H1 (cell line): ENCODE data around the gene ATP2B1. TPM values are rescaled to one million over a fixed set of nuclear protein-coding genes. Genes with fewer than 3 reads are reported as not detected.

Source experiments
- CTCF ChIA-PET: fragments of 300-600 bp; sonication (Branson Sonifier 250); formaldehyde crosslinking; loops from one replicate; lab custom pipeline; 2021; ENCODE audit not compliant: partially characterized antibody; lab: Charles Lee
- POLR2A ChIA-PET: fragments of 300-600 bp; sonication (Branson Sonifier 250); formaldehyde crosslinking; loops from one replicate; lab custom pipeline; 2021; ENCODE audit warnings: inconsistent platforms; ENCODE audit not compliant: partially characterized antibody; lab: Charles Lee
- DNase-seq, 2 experiments: peaks; one replicate each; pipeline versions ENCODE4 v3.0.0 to v3.0.0-alpha.2; 2010 to 2022; ENCODE audit warnings: low spot score in 2 of 2, low read depth in 1 of 2, mixed read lengths in 1 of 2
- FAIRE-seq: peaks from 2 replicates; lab custom pipeline; 2011; peaks lifted over from hg19 to GRCh38; lab: Jason Lieb, UNC
- H2AFZ ChIP-seq: 2 replicates; pipeline ENCODE4 v1.8.1; 2012; ENCODE audit warnings: low read length, inconsistent platforms
- H2AK5ac ChIP-seq: 2 replicates; pipeline ENCODE4 v1.6.1; 2013; ENCODE audit warnings: low read depth, low read length
- H2BK120ac ChIP-seq: replicated peaks from 2 replicates; pipeline ENCODE3; 2013; ENCODE audit warnings: low read depth, low read length, inconsistent platforms
- H2BK12ac ChIP-seq: 2 replicates; pipeline ENCODE4 v1.6.1; 2013; ENCODE audit warnings: low read depth, low read length
- H2BK15ac ChIP-seq: 2 replicates; pipeline ENCODE4 v1.6.1; 2013; ENCODE audit warnings: low read length
- H2BK20ac ChIP-seq: 2 replicates; pipeline ENCODE4 v1.6.1; 2013; ENCODE audit warnings: low read length
- H2BK5ac ChIP-seq: 2 replicates; pipeline ENCODE4 v1.6.1; 2013; ENCODE audit warnings: low read depth, low read length
- H3K14ac ChIP-seq: 2 replicates; pipeline ENCODE4 v1.6.1; 2013; ENCODE audit warnings: inconsistent platforms; ENCODE audit not compliant: insufficient read length
- H3K18ac ChIP-seq: 2 replicates; pipeline ENCODE4 v1.6.1; 2013; ENCODE audit warnings: low read length; ENCODE audit errors: extremely low read depth
- H3K23ac ChIP-seq: 2 replicates; pipeline ENCODE4 v1.6.1; 2013; ENCODE audit warnings: inconsistent platforms; ENCODE audit not compliant: insufficient read length
- H3K23me2 ChIP-seq: 2 replicates; pipeline ENCODE4 v1.6.1; 2013; ENCODE audit warnings: low read depth, low read length
- H3K27ac ChIP-seq: 2 replicates; pipeline ENCODE4 v1.6.1; 2011; ENCODE audit warnings: low read depth, low read length, inconsistent platforms
- H3K27me3 ChIP-seq, 4 experiments: replicated peaks in 1 of 4; 1 replicate in 1 of 4; 2 replicates in 3 of 4; pipeline versions ENCODE4 v1.6.1 to v1.8.1; 2011 to 2013; ENCODE audit warnings: low read length in 3 of 4, mild to moderate bottlenecking in 3 of 4, inconsistent platforms in 2 of 4, mixed read lengths in 2 of 4, moderate library complexity in 1 of 4; ENCODE audit not compliant: control insufficient read depth in 3 of 4, insufficient read depth in 3 of 4; ENCODE audit errors: extremely low read depth in 1 of 4
- H3K36me3 ChIP-seq, 4 experiments: 2 replicates each; pipeline versions ENCODE4 v1.6.1 to v1.8.1; 2011 to 2013; ENCODE audit warnings: mild to moderate bottlenecking in 4 of 4, low read length in 3 of 4, moderate library complexity in 2 of 4, control low read depth in 1 of 4, inconsistent platforms in 1 of 4; ENCODE audit not compliant: insufficient read depth in 4 of 4, control insufficient read depth in 2 of 4
- H3K4ac ChIP-seq: replicated peaks from 2 replicates; pipeline ENCODE3; 2013; ENCODE audit warnings: low read length, low read depth, mixed read lengths, inconsistent platforms; ENCODE audit not compliant: insufficient read length
- H3K4me1 ChIP-seq, 4 experiments: replicated peaks in 1 of 4; 1 replicate in 1 of 4; 2 replicates in 3 of 4; pipeline versions ENCODE4 v1.6.1 to v1.8.1; 2011 to 2013; ENCODE audit warnings: low read length in 3 of 4, inconsistent platforms in 2 of 4, mixed read lengths in 1 of 4; ENCODE audit not compliant: insufficient read depth in 4 of 4, control insufficient read depth in 3 of 4
- H3K4me2 ChIP-seq, 2 experiments: 2 replicates each; pipeline versions ENCODE4 v1.6.1 to v1.8.1; 2011 to 2013; ENCODE audit warnings: low read depth in 2 of 2, low read length in 2 of 2, control low read depth in 1 of 2, inconsistent platforms in 1 of 2, mild to moderate bottlenecking in 1 of 2; ENCODE audit not compliant: insufficient read depth in 1 of 2
- H3K4me3 ChIP-seq, 4 experiments: fragments of 200-600, 300-600 bp in 1 of 4; sonication (generic), shearing (Covaris generic), sonication (Bioruptor Twin) in 1 of 4; 2 replicates each; pipeline versions ENCODE4 v1.5.1 to v1.8.1; 2011 to 2016; ENCODE audit warnings: low read length in 4 of 4, low read depth in 3 of 4, control low read depth in 2 of 4, inconsistent platforms in 2 of 4, mild to moderate bottlenecking in 2 of 4, mixed read lengths in 1 of 4, moderate library complexity in 1 of 4; ENCODE audit not compliant: insufficient read depth in 2 of 4; ENCODE audit errors: extremely low read depth in 1 of 4
- H3K56ac ChIP-seq: replicated peaks from 2 replicates; pipeline ENCODE3; 2013; ENCODE audit warnings: low read depth, mild to moderate bottlenecking, mixed read lengths, low read length, inconsistent platforms; ENCODE audit not compliant: insufficient read length
- H3K79me1 ChIP-seq: 2 replicates; pipeline ENCODE4 v1.6.1; 2013; ENCODE audit warnings: low read depth, low read length, control low read depth
- H3K79me2 ChIP-seq, 2 experiments: 2 replicates each; pipeline versions ENCODE4 v1.6.1 to v1.8.1; 2012 to 2013; ENCODE audit warnings: low read length in 2 of 2, mild to moderate bottlenecking in 2 of 2, inconsistent platforms in 1 of 2; ENCODE audit not compliant: insufficient read depth in 2 of 2, control insufficient read depth in 1 of 2
- H3K9ac ChIP-seq, 4 experiments: replicated peaks in 1 of 4; 1 replicate in 1 of 4; 2 replicates in 3 of 4; pipeline versions ENCODE4 v1.6.1 to v1.8.1; 2011 to 2013; ENCODE audit warnings: low read depth in 3 of 4, low read length in 3 of 4, control low read depth in 2 of 4, mild to moderate bottlenecking in 2 of 4, moderate library complexity in 2 of 4, inconsistent platforms in 1 of 4; ENCODE audit errors: extremely low read depth in 1 of 4
- H3K9me3 ChIP-seq, 2 experiments: 2 replicates each; pipeline versions ENCODE4 v1.6.1 to v1.8.1; 2012 to 2013; ENCODE audit warnings: mild to moderate bottlenecking in 2 of 2, moderate library complexity in 2 of 2, control low read depth in 1 of 2, inconsistent platforms in 1 of 2, low read depth in 1 of 2, low read length in 1 of 2, mixed read lengths in 1 of 2; ENCODE audit not compliant: insufficient read depth in 2 of 2
- H4K20me1 ChIP-seq, 2 experiments: replicated peaks in 1 of 2; 2 replicates each; pipeline versions ENCODE3 to v1.8.1; 2011 to 2013; ENCODE audit warnings: inconsistent platforms in 2 of 2, low read length in 2 of 2, mild to moderate bottlenecking in 1 of 2; ENCODE audit not compliant: insufficient read depth in 2 of 2, control insufficient read depth in 1 of 2
- H4K5ac ChIP-seq: 2 replicates; pipeline ENCODE4 v1.6.1; 2013; ENCODE audit warnings: low read length, low read depth, mixed read lengths, inconsistent platforms; ENCODE audit not compliant: insufficient read length
- H4K8ac ChIP-seq: 2 replicates; pipeline ENCODE4 v1.8.0; 2013; ENCODE audit warnings: mild to moderate bottlenecking, moderate library complexity, low read length, inconsistent platforms; ENCODE audit not compliant: insufficient read depth; ENCODE audit errors: extremely low read depth
- H4K91ac ChIP-seq: replicated peaks from 2 replicates; pipeline ENCODE3; 2013; ENCODE audit warnings: low read length, mixed read lengths, inconsistent platforms; ENCODE audit not compliant: insufficient read length
- ATF3 ChIP-seq: IDR thresholded peaks from 2 replicates; pipeline ENCODE4 v1.6.1; 2011; ENCODE audit warnings: low read depth, mild to moderate bottlenecking, low read length; ENCODE audit not compliant: insufficient read depth
- CEBPB ChIP-seq: IDR thresholded peaks from 2 replicates; pipeline ENCODE4 v1.6.1; 2012; ENCODE audit warnings: low read depth, low read length
- CTBP2 ChIP-seq: IDR thresholded peaks from 2 replicates; pipeline ENCODE4 v1.7.0; 2011; ENCODE audit warnings: borderline replicate concordance, mild to moderate bottlenecking, moderate library complexity, mixed read lengths, low read length; ENCODE audit not compliant: insufficient read depth, insufficient read length
- E2F6 ChIP-seq: IDR thresholded peaks from 2 replicates; pipeline ENCODE4 v1.6.1; 2012; ENCODE audit warnings: inconsistent platforms
- GTF2F1 ChIP-seq: IDR thresholded peaks from 2 replicates; pipeline ENCODE4 v1.6.1; 2012; ENCODE audit warnings: low read depth, low read length, improper control_type of control experiment, borderline replicate concordance
- JUND ChIP-seq: IDR thresholded peaks from 2 replicates; pipeline ENCODE4 v1.6.1; 2011; ENCODE audit warnings: mild to moderate bottlenecking, improper control_type of control experiment, low read length
- POLR2AphosphoS5 ChIP-seq: IDR thresholded peaks from 2 replicates; pipeline ENCODE4 v1.6.1; 2011; ENCODE audit warnings: low read depth, low read length
- RAD21 ChIP-seq, 2 experiments: IDR thresholded peaks in 1 of 2; conservative IDR thresholded peaks in 1 of 2; 2 replicates each; pipeline ENCODE4 v1.6.1; 2011; ENCODE audit warnings: low read depth in 2 of 2, low read length in 2 of 2, improper control_type of control experiment in 1 of 2, inconsistent platforms in 1 of 2, mild to moderate bottlenecking in 1 of 2, moderate library complexity in 1 of 2
- RFX5 ChIP-seq: IDR thresholded peaks from 2 replicates; pipeline ENCODE4 v1.6.1; 2011; ENCODE audit warnings: low read depth, low read length, improper control_type of control experiment, borderline replicate concordance
- SIX5 ChIP-seq: IDR thresholded peaks from 2 replicates; pipeline ENCODE4 v1.6.1; 2011; ENCODE audit warnings: mild to moderate bottlenecking, low read depth, low read length
- SP2 ChIP-seq: IDR thresholded peaks from 2 replicates; pipeline ENCODE4 v1.6.1; 2012; ENCODE audit warnings: mild to moderate bottlenecking, low read length, inconsistent platforms
- WGBS, 2 experiments: shearing (Covaris generic) in 1 of 2; methylation state at CpG; one replicate each; pipeline versions ENCODE4 v1.1.6 to v1.1.7; 2013 to 2015; ENCODE audit warnings: low lambda C conversion rate in 2 of 2, mixed read lengths in 2 of 2, inconsistent platforms in 1 of 2, low coverage in 1 of 2, missing lambda C conversion rate in 1 of 2; ENCODE audit not compliant: insufficient replicate concordance in 2 of 2, insufficient coverage in 1 of 2, insufficient read length in 1 of 2; ENCODE audit errors: extremely low coverage in 1 of 2, missing lambda C conversion rate in 1 of 2; 5-methylcytosine and 5-hydroxymethylcytosine counted together
- polyA plus RNA-seq, 7 experiments: library from polyadenylated mRNA; depleted of rRNA in 3 of 7; stranded (reverse) in 5 of 7; unstranded in 2 of 7; fragments of >200 nt in 5 of 7; fragments of 200-250 nt in 2 of 7; gene quantifications; 1 replicate in 5 of 7; 2 replicates in 1 of 7; 4 replicates in 1 of 7; pipeline versions ENCODE4 v1.2.1 to v1.2.3, GENCODE V29; 2011 to 2013; ENCODE audit warnings: missing spikeins in 2 of 7, mixed read lengths in 2 of 7
- total RNA-seq: library from RNA; stranded (reverse); fragmentation: NEBNext Ultra II Directional; extraction: Animal tissue kit (Norgen Biotek cat#: 25700); gene quantifications from 2 replicates; pipeline ENCODE4 v1.2.1, GENCODE V29; 2021

ATP2B1 gene
- total and polyA plus RNA-seq, 2 of the 8 experiments (the other 6 are each of a cell fraction or from before 2014, with no cell fraction given), result 4.3 to 32.0 TPM

GRCh38 chr12:89593873-89594272, 114.8 kb downstream of the ATP2B1 start:
- no peak overlapping the region for H3K23ac ChIP-seq
- no peak overlapping the region for H3K56ac ChIP-seq
- H3K27me3 ChIP-seq, result peaks cover 0 to 1% (median 0%) of the 10 kb centered on the region in 4 experiments; a peak in 1 of 7 replicates
- no peak overlapping the region for H2BK15ac ChIP-seq
- CTCF ChIA-PET, result interaction anchor here (1.0 kb wide), 1 partner anchor 44 kb away, joined by 3 read pairs; no protein-coding TSS in a partner anchor
- no peak overlapping the region for H4K8ac ChIP-seq
- no peak overlapping the region for H3K27ac ChIP-seq
- 90% methylated on average over 5 of the region's 5 CpGs; no CpG with 5 or more reads in 1 of the 2 experiments for WGBS, 2 experiments
- H3K79me1 ChIP-seq, result no peaks in the 10 kb centered on the region
- no peak for TF ChIP-seq E2F6
- TF ChIP-seq SIX5, result no peak
- no peak for TF ChIP-seq CTBP2
- no peak for TF ChIP-seq CEBPB
- no peak for TF ChIP-seq GTF2F1
- TF ChIP-seq RFX5, result no peak
- TF ChIP-seq RAD21 (IDR thresholded peaks at IDR 0.05 in 1 of 2, conservative IDR thresholded peaks at IDR 0.05 in 1 of 2; ENCODE audit: low read depth in 2 of 2, low read length in 2 of 2), result no peak
- TF ChIP-seq JUND, result no peak
- no peak for TF ChIP-seq ATF3
- TF ChIP-seq SP2, result no peak
- no peak for TF ChIP-seq POLR2AphosphoS5
- H3K4me2 ChIP-seq, result no peak overlapping the region
- no peak overlapping the region for H2BK12ac ChIP-seq
- no peak for DNase-seq
- no peak overlapping the region for H4K5ac ChIP-seq
- no peak overlapping the region for H3K18ac ChIP-seq
- H2AFZ ChIP-seq, result no peak overlapping the region
- POLR2A ChIA-PET, result no interaction called here
- H3K4me1 ChIP-seq, result peaks cover 0 to 6% (median 3%) of the 10 kb centered on the region in 4 experiments; a peak in 3 of 7 replicates
- H3K23me2 ChIP-seq, result no peaks in the 10 kb centered on the region
- no peak overlapping the region for H3K14ac ChIP-seq
- H3K4ac ChIP-seq, result no peak overlapping the region
- peaks cover 0 to 6% (median 3%) of the 10 kb centered on the region in 4 experiments; a peak in 3 of 8 replicates for H3K36me3 ChIP-seq
- no peak overlapping the region for H2BK5ac ChIP-seq
- FAIRE-seq, result no peak
- no peak overlapping the region for H2BK120ac ChIP-seq
- H3K79me2 ChIP-seq, result no peaks in the 10 kb centered on the region
- no peaks in the 10 kb centered on the region for H3K9me3 ChIP-seq
- H2AK5ac ChIP-seq, result no peak overlapping the region
- no peak overlapping the region for H4K91ac ChIP-seq
- H2BK20ac ChIP-seq, result no peak overlapping the region
- no peak overlapping the region for H3K9ac ChIP-seq
- H3K4me3 ChIP-seq, result no peak overlapping the region
- H4K20me1 ChIP-seq, result no peaks in the 10 kb centered on the region
